HT-29 (cell line): ENCODE measurements around the gene PCNX3. TPM values are rescaled to one million over a fixed set of nuclear protein-coding genes. Genes with fewer than 3 reads are reported as not detected.

ENCODE experiments used
- DNase-seq: peaks from one replicate; pipeline ENCODE4 v3.0.0-alpha.2; 2015; ENCODE audit warnings: low spot score
- total RNA-seq: library from RNA; depleted of rRNA; stranded (reverse); fragments of >200 nt; shearing (Covaris generic); gene quantifications from 2 replicates; pipeline ENCODE4 v1.2.3, GENCODE V29; 2014

PCNX3 gene
- total RNA-seq, 1 experiment from 2014 or later = 102 TPM

DNA sequence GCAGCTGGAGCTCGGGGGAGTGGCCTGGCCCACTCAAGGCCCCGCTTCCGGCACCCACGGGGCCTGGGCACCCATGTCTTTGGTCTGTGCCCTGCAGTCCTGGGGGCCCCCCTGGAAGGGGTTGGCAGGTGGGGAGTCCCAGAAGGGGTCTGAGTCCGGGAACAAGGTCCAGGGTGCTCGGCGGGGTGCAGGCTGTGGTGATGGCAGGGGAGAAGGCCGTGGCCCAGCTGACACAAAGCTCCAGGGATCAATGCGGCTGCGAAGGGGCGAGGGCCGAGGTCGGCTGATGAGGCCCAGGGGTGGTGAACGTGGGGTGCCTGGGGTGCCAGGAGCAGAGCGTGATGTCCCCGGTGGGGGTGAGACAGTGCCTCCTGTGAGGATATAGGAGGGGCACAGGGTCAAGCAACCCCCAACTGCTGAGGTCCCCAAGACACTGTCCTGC is 17.3 kb upstream of the PCNX3 start:
- DNase-seq = no peak

- no peak for DNase-seq
Measured at GRCh38 chr11:65599216-65599954, 16.2 kb upstream of the PCNX3 start.

GRCh38 chr11:65599955-65600246 is 15.7 kb upstream of the PCNX3 start:
- no peak for DNase-seq

- no peak for DNase-seq
Measured at GRCh38 chr11:65604258-65604657, 11.3 kb upstream of the PCNX3 start.

- peak; percentile 97 for DNase-seq
Measured at GRCh38 chr11:65606876-65607613, 8.5 kb upstream of the PCNX3 start.

DNA sequence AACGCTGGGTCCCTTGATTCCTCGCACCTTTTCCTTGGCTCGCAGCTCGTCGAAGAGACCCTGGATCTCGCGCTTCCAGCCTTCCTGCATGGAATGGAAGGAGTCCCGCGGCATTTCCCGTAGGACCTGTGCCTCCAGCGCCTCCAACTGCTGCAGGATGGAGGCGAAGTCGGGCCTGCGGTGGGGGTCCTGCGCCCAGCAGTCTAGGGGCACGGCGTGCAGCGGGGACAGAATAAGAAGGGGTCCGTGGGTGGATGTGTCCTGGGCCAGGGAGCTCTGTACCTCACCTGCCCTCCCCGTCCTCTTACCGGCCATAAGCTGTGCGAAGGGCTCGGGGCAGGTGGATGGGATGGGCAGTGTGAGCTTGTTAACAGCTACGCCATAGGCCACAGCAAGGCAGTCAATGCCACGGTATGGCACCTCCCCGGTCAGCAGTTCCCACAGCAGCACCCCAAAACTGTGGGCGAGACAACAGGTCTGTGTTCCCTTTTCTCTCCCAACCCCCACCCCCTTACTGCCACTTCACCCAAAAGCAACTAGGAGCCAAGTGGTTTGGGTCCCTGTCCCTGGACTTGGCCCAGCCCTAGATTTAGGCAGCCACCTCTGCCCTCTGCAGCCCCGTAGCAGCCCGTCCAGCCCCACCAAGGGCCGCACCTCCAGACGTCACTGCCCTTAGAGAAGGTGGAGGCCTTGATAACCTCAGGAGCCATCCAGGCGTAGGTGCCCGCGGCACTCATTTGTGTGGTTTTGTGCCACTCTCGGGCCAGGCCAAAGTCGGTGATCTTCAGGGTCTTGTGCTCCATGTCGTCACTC is 7.8 kb upstream of the PCNX3 start:
- DNase-seq = no peak

GRCh38 chr11:65609229-65609628 is 6.3 kb upstream of the PCNX3 start:
- no peak for DNase-seq

DNA sequence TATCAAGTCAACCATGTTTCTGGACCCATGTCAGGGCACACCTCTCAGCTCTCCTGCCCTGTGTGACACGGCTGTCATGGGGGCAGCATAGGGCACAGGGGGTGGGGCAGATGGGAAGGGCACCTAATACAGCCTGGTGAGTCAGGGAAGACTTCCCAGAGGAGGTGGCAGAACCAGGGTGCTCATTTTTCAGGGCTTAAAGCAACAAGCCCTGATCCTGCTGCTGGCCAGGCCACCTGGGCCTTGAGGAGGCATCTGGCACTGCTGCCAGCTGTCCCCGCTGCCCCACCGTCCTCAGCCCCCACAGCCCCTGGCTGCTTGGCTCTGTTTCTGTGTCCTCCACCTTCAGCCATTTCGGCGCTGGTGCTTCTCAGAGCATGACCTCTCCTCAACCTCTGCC is 5.9 kb upstream of the PCNX3 start:
- DNase-seq = no peak

GRCh38 chr11:65610404-65610803 is 5.2 kb upstream of the PCNX3 start:
- DNase-seq = no peak

DNA sequence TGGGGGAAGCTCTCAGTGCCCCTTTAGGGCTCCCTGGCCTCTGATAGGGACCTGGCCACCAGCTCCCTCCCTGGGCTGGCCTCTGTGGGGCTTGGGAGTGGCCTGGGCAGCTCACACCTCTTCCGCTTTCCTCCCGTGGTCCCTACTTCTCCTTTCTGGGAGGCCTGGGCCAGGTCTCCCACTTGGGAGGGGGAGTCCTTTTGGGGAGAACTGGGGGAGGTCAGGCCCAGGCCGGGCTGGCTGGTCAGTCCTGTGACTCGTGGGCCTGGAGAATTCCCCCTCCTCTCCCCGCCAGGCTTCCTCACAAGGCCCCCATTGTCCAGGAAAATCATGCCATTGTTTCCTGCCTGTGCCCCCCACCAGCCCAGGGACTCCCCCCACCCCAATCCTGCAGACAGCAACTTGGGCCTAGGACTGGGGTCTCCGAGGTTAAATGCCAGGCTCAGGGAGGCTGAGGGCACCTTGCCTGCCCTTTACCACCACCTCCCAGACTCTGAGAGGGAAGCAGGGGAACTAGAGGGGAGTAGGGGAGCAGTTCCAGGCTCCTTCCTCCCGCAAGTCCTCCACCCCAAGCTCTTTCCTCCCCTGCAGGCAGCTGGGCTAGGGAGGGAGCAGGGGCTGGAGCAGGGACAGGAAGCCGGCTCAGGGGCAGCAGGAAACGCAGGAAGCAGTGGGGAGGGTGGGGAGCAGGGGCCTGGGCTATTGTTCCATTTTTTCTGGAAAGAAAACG is 4.4 kb upstream of the PCNX3 start:
- DNase-seq = no peak

GRCh38 chr11:65611758-65612603 is 3.6 kb upstream of the PCNX3 start:
- DNase-seq = no peak

GRCh38 chr11:65612691-65613090 is 2.9 kb upstream of the PCNX3 start:
- no peak for DNase-seq

- DNase-seq = peak; percentile 59
Measured at GRCh38 chr11:65613091-65613928, 2.3 kb upstream of the PCNX3 start.

GRCh38 chr11:65615950-65616574 is 486 bp downstream of the PCNX3 start:
- DNase-seq = no peak

- DNase-seq = no peak
Measured at GRCh38 chr11:65616575-65617001, 1.0 kb downstream of the PCNX3 start.

- DNase-seq = no peak
Measured at GRCh38 chr11:65617136-65617850, 1.7 kb downstream of the PCNX3 start.

DNA sequence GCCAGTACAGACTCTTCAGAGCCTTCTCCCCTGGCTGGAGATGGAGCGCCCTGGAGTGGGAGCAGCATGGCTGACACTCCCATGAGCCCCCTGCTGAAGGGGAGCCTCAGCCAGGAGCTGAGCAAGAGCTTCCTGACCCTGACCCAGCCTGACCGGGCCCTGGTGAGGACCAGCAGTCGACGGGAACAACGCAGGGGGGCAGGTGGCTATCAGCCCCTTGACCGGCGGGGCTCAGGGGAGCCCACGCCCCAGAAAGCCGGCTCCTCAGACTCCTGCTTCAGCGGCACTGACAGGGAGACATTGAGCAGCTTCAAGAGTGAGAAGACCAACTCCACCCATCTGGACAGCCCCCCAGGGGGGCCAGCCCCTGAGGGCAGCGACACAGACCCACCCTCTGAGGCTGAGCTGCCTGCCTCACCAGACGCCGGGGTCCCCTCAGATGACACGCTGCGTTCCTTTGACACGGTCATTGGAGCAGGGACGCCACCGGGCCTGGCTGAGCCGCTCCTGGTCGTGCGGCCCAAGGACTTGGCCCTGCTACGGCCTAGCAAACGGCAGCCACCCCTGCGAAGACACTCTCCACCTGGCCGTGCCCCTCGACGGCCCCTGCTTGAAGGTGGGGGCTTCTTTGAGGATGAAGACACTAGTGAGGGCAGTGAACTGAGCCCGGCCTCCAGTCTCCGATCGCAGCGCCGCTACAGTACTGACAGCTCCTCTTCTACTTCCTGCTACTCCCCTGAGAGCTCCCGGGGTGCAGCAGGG is 2.6 kb downstream of the PCNX3 start:
- DNase-seq = no peak

- DNase-seq = no peak
Measured at GRCh38 chr11:65618763-65619162, 3.2 kb downstream of the PCNX3 start.
